Fibroblast of pulmonary artery (primary cell): ENCODE measurements around the gene CIITA.

ENCODE experiments used
- DNase-seq: peaks from one replicate; pipeline ENCODE4 v3.0.0-alpha.2; 2010; ENCODE audit warnings: low read depth
- H3K4me3 ChIP-seq: replicated peaks from 2 replicates; pipeline ENCODE4 v1.5.1; 2011; ENCODE audit warnings: low read depth, mild to moderate bottlenecking, control low read depth, low read length, moderate library complexity
- CTCF ChIP-seq: IDR thresholded peaks from 2 replicates; pipeline ENCODE4 v1.5.1; 2011; ENCODE audit warnings: mild to moderate bottlenecking, control low read depth, low read length, inconsistent platforms; ENCODE audit errors: missing control alignments

The CIITA gene

GRCh38 chr16:10880594-10881452 is 3.8 kb downstream of the CIITA start:
- DNase-seq = no peak

GRCh38 chr16:10881479-10882030 is 4.6 kb downstream of the CIITA start:
- no peak for TF ChIP-seq CTCF
- DNase-seq = no peak
- H3K4me3 ChIP-seq = no peak overlapping the region

More at GRCh38 chr16:10880594-10881452, 3.8 kb downstream of the CIITA start:
- no peak overlapping the region for H3K4me3 ChIP-seq
- TF ChIP-seq CTCF = no peak

- no peak for TF ChIP-seq CTCF
- no peak overlapping the region for H3K4me3 ChIP-seq
- DNase-seq = no peak
These were observed 6.0 kb downstream of the CIITA start for GRCh38 chr16:10883004-10883403.

- no peak for TF ChIP-seq CTCF
- DNase-seq = no peak
- no peak overlapping the region for H3K4me3 ChIP-seq
These were observed 8.2 kb downstream of the CIITA start for GRCh38 chr16:10885246-10885645.

GRCh38 chr16:10888320-10888937 is 11.4 kb downstream of the CIITA start:
- no peak for TF ChIP-seq CTCF
- no peak overlapping the region for H3K4me3 ChIP-seq
- no peak for DNase-seq

GRCh38 chr16:10889855-10890254 is 12.9 kb downstream of the CIITA start:
- no peak for TF ChIP-seq CTCF
- H3K4me3 ChIP-seq = no peak overlapping the region
- DNase-seq = no peak
